ENCODE measurements around the gene TLK1.
A peak's percentile ranks its signal among the peaks of the same experiment; 100 is the strongest.

TLK1 gene

DNA sequence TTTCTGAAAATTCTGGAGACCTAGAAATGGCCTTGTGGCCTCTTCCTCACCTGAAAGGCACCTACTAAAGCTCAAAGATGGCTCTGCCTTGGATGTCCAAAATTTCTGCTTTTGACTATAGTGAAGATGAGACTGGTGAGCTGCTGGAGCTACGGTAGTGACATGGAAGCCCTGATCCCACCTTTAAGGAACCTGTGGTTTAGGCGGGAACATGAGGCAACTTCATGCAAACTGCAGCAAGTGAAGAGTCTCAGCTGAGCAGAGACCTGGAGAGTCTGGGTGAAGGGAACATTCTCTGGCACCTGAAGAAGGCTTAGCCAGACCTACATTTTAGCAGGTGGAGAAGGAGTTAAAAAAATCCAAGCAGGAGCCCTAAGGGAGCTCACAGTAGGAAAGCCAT is 191.7 kb downstream of the TLK1 start:
- DNase-seq = no peak

DNA sequence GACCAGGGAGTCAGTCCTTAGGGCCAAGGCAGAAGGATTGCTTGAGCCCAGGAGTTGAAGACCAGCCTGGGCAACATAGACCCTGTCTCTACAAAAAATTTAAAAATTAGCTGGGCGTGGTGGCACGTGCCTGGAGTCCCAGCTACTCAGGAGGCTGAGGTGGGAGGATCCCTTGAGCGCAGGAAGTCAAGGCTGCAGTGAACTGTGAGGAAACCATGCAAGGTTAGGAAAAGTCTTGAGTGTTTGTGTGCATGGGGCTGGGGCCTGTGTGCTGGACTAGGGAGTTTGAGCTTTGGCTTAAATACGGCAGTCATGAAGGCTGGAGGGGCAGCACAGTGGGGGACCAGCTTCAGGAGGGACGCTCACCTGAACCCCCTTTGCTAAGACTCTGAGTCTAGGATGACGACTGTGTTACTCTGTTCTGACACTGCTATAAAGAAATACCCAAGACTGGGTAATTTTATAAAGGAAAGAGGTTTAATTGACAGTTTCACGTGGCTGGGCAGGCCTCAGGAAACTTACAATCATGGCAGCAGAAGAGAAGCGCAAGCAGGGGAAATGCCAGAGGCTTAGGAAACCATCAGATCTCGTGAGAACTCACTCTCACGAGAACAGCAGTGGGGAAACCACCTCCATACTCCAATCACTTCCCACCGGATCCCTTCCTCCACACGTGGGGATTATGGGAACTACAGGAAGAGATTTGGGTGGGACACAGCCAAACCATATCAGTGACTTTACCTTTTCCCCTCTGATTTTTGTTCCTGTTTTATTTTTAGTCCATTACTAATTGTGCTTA is 192.3 kb downstream of the TLK1 start:
- DNase-seq = no peak

DNA sequence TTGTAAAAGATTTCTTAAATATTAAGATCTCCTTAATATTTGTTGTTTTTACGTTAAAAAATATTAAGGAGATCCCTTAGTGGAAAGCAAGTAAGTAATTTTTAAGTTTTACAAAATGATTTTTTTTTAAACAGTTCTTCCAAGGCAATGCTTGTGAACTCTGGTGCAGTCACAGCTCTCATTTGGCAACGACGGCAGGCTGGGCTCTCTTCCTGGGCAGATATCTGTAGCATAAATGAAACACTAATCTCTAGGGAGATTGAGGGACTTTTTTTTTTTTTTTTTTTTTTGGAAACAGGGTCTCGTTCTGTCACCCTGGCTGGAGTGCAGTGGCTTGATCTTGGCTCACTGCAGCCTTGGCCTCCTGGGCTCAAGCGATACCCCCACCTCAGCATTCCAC is 193.1 kb downstream of the TLK1 start:
- DNase-seq = no peak

DNA sequence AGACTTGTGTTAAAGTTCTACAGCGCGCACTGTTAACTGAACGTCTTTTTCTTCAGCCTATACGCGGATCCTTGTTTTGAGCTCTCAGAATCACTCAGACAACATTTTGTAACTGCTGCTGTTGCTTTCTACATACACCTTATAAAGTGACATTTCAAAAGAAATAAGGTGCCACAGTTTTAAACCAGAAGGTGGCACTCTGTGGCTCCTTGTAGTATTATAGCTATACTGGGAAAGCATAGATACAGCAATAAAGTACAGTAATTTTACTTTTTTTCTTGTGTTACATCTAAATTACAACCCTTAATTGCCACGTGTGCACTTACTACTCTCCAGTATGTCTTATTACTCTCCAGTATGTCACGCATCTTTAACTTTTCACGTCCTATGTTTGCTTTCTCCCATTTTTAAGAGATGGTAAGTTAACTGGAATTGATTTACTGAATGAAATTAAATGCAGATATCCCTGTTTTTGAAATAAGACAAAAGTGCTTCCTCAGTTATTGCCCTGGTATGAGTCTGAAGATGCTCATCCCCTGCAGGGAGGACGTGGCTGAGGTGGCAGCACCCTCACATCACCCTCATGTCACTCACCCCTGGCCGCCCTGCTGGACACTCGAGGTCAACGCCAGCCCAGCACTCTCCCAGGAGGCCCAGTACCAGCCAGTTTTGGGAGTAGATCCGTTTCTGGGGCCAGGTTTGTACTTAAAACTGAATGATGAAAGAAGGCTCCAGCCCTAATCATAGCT is 193.9 kb downstream of the TLK1 start:
- no peak for DNase-seq

DNA sequence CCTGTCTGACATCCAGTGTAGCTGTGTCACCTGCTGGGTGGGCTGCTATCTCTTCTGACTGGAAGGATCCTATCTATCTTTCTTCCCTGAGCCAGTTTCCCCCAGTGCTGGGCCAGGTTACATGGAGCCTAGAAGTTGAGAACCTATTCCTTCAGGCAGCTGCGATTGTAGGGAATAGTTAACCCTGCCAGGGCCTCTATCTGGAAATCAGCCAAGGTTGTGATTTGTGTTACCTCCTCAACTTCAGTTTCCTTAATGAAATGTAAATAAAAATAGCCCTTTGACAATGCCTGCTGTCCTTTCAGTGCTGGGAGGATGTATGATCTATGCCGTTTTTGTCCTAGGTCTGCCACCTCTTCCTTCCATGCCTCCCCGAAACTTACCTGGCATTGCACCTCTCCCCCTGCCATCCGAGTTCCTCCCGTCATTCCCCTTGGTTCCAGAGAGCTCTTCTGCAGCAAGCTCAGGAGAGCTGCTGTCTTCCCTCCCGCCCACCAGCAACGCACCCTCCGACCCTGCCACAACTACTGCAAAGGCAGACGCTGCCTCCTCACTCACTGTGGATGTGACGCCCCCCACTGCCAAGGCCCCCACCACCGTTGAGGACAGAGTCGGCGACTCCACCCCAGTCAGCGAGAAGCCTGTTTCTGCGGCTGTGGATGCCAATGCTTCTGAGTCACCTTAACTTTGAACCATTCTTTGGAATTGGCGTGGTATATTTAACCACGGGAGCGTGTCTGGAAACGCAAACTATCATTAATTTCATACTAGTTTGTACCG is 195.1 kb downstream of the TLK1 start:
- DNase-seq = peak in 13 of 56 donors; percentile 7 to 48 (median 17)

GRCh38 chr2:170963386-170963785 is 197.3 kb downstream of the TLK1 start:
- no peak for DNase-seq

- DNase-seq = no peak
Measured at GRCh38 chr2:170953941-170954340, 206.8 kb downstream of the TLK1 start.

DNA sequence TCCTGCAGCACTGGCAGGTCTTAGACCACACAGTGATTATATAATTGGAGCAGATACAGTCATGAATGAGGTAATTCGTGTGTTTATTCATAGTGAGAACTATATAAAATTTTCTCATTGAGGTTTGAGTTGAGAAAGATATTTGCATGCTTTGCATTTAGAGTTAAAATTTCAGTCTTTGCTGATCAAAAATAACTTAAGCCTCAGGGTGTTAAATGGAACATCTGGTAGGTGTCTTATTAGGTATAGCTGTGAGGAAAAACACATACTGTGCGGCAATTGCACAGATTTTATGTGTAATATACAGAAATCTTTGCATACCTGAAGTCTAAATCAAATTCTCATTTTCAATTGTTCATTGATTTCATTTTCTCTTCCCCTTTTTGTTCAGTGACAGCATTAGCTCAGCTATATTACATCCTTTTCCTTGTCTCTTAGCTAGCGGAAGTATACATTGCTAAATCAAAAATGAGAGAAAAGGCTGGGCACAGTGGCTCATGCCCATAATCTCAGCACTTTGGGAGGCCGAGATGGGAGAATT is 210.4 kb downstream of the TLK1 start:
- DNase-seq = no peak

- DNase-seq = no peak
Measured at GRCh38 chr2:170949415-170949814, 211.3 kb downstream of the TLK1 start.

DNA sequence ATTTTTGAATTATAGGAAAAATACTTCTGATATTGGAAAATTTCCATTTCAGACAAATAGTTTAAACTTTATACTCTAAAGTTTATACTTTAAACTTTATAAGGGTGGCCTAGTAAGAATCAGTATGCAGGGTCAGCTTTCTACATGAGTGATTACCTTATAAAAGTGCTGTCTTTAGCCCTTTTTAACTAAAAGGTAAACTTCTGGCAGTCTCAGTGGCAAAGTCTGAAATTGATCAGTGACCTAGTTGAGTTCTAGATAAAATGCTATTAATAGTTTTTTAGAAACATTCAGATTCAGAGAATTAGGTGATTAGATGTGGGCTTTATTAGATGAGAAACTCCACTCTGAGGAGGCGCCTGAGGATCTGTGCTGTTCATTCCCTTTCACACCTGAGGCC is 216.1 kb downstream of the TLK1 start:
- DNase-seq = no peak

DNA sequence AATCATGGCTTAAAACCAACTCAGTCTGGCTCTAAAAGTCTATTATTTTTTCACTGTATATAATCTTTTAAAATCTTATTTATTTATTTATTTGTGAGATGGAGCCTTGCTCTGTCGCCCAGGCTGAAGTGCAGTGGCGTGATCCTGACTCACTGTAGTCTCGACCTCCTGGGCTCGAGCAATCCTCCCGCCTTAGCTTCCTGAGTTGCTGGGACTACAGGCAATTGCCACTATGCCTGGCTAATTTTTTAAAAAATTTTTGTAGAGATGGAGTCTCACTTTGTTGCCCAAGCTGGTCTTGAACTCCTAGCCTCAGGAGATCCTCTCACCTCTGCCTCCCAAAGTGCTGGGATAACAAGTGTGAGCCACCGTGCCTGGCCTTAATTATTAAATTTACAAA is 217.1 kb downstream of the TLK1 start:
- DNase-seq = no peak

- DNase-seq = no peak
Measured at GRCh38 chr2:170943041-170943440, 217.7 kb downstream of the TLK1 start.

GRCh38 chr2:170942615-170943014 is 218.1 kb downstream of the TLK1 start:
- DNase-seq = no peak
